ENCODE results near the gene TOM1L2. TPM values are rescaled to one million over a fixed set of nuclear protein-coding genes. Genes with fewer than 3 reads are reported as not detected.
"Not testable (repeated sequence)": the region's sequence is repeated elsewhere in the genome, so short reads cannot be mapped to it uniquely, and the experiment has no call there.

Gene TOM1L2
- total RNA-seq, 2 experiments from 2014 or later, result 29.5 to 32.0 TPM

- Mint-ChIP-seq H3K4me3 (no peak overlapping the region), H3K27me3 (no peaks in the 10 kb centered on the region), H3K27ac (no peak overlapping the region), H3K36me3 (ENCODE audit: low read depth) (no peaks in the 10 kb centered on the region), H3K4me1 (peaks cover 6% of the 10 kb centered on the region), H3K9me3 (no peaks in the 10 kb centered on the region)
- ChIA-PET POLR2A (interaction anchor here (0.6 kb wide), 1 partner anchor 139 kb away, joined by 4 read pairs; no protein-coding TSS in a partner anchor), CTCF (interaction anchor here (2.6 kb wide), 1 partner anchor 13 kb away, joined by 6 read pairs; no protein-coding TSS in a partner anchor)
- no peak for DNase-seq
Observed at GRCh38 chr17:18006495-18007239, 34.5 kb upstream of the TOM1L2 start.

GRCh38 chr17:18005496-18005895 lies 33.3 kb upstream of the TOM1L2 start:
- peak overlapping the region; percentile 52 for H3K27ac Mint-ChIP-seq
- H3K4me3 Mint-ChIP-seq, result no peak overlapping the region
- H3K36me3 Mint-ChIP-seq (ENCODE audit: low read depth), result no peaks in the 10 kb centered on the region
- POLR2A ChIA-PET, result no interaction called here
- H3K4me1 Mint-ChIP-seq, result peaks cover 6% of the 10 kb centered on the region
- no peak for DNase-seq
- H3K27me3 Mint-ChIP-seq, result no peaks in the 10 kb centered on the region
- H3K9me3 Mint-ChIP-seq, result no peaks in the 10 kb centered on the region
- CTCF ChIA-PET, result interaction anchor here (1.1 kb wide), 1 partner anchor 10 kb away, joined by 3 read pairs; no protein-coding TSS in a partner anchor

- CTCF ChIA-PET, result interaction anchor here (1.1 kb wide), 1 partner anchor 9 kb away, joined by 3 read pairs; no protein-coding TSS in a partner anchor
- Mint-ChIP-seq H3K4me1 (peaks cover 6% of the 10 kb centered on the region), H3K9me3 (no peaks in the 10 kb centered on the region), H3K27ac (no peak overlapping the region), H3K36me3 (ENCODE audit: low read depth) (no peaks in the 10 kb centered on the region), H3K27me3 (no peaks in the 10 kb centered on the region), H3K4me3 (no peak overlapping the region)
- POLR2A ChIA-PET, result no interaction called here
- no peak for DNase-seq
Observed at GRCh38 chr17:18004884-18005305, 32.7 kb upstream of the TOM1L2 start.

- Mint-ChIP-seq H3K27me3 (no peaks in the 10 kb centered on the region), H3K4me3 (no peak overlapping the region), H3K27ac (no peak overlapping the region), H3K9me3 (no peaks in the 10 kb centered on the region), H3K36me3 (ENCODE audit: low read depth) (no peaks in the 10 kb centered on the region), H3K4me1 (peaks cover 6% of the 10 kb centered on the region)
- POLR2A ChIA-PET, result no interaction called here
- no peak for DNase-seq
- CTCF ChIA-PET, result interaction anchor here (0.6 kb wide), 1 partner anchor 165 kb away, joined by 3 read pairs; no protein-coding TSS in a partner anchor
Observed at GRCh38 chr17:18004345-18004744, 32.1 kb upstream of the TOM1L2 start.

- H3K27ac Mint-ChIP-seq, result no peak overlapping the region
- ChIA-PET POLR2A (interaction anchor here (0.7 kb wide), 1 partner anchor 9 kb away, joined by 3 read pairs; no protein-coding TSS in a partner anchor), CTCF (interaction anchor here (0.7 to 1.2 kb wide), 2 partner anchors 12 to 689 kb away, joined by 3 to 4 read pairs; no protein-coding TSS in a partner anchor)
- H3K4me1 Mint-ChIP-seq, result peaks cover 6% of the 10 kb centered on the region
- no peak for DNase-seq
- no peak overlapping the region for H3K4me3 Mint-ChIP-seq
- no peaks in the 10 kb centered on the region for H3K27me3 Mint-ChIP-seq
- H3K9me3 Mint-ChIP-seq, result no peaks in the 10 kb centered on the region
- H3K36me3 Mint-ChIP-seq (ENCODE audit: low read depth), result no peaks in the 10 kb centered on the region
Observed at GRCh38 chr17:18002171-18002570, 30.0 kb upstream of the TOM1L2 start.

- H3K4me3 Mint-ChIP-seq, result no peak overlapping the region
Observed at GRCh38 chr17:18000030-18000408, 27.8 kb upstream of the TOM1L2 start.

GRCh38 chr17:17999364-18000029 lies 27.3 kb upstream of the TOM1L2 start:
- ChIA-PET CTCF (no interaction called here), POLR2A (no interaction called here)
- Mint-ChIP-seq H3K27ac (no peak overlapping the region), H3K36me3 (ENCODE audit: low read depth) (no peaks in the 10 kb centered on the region), H3K27me3 (no peaks in the 10 kb centered on the region), H3K4me1 (no peaks in the 10 kb centered on the region), H3K9me3 (no peaks in the 10 kb centered on the region), H3K4me3 (no peak overlapping the region)
- no peak for DNase-seq

More at GRCh38 chr17:18000030-18000408, 27.8 kb upstream of the TOM1L2 start:
- Mint-ChIP-seq H3K36me3 (ENCODE audit: low read depth) (no peaks in the 10 kb centered on the region), H3K4me1 (no peaks in the 10 kb centered on the region), H3K27ac (no peak overlapping the region), H3K27me3 (no peaks in the 10 kb centered on the region), H3K9me3 (no peaks in the 10 kb centered on the region)
- POLR2A ChIA-PET, result no interaction called here
- no peak for DNase-seq
- CTCF ChIA-PET, result no interaction called here

- DNase-seq, result no peak
- no peaks in the 10 kb centered on the region for H3K4me1 Mint-ChIP-seq
- ChIA-PET CTCF (no interaction called here), POLR2A (no interaction called here)
- H3K36me3 Mint-ChIP-seq (ENCODE audit: low read depth), result no peaks in the 10 kb centered on the region
- H3K4me3 Mint-ChIP-seq, result no peak overlapping the region
- H3K27ac Mint-ChIP-seq, result no peak overlapping the region
- no peaks in the 10 kb centered on the region for H3K9me3 Mint-ChIP-seq
- H3K27me3 Mint-ChIP-seq, result no peaks in the 10 kb centered on the region
Observed at GRCh38 chr17:17998934-17999333, 26.7 kb upstream of the TOM1L2 start.

- POLR2A ChIA-PET; H3K36me3 Mint-ChIP-seq (ENCODE audit: low read depth): not testable (repeated sequence)
Observed at GRCh38 chr17:17995887-17996286, 23.7 kb upstream of the TOM1L2 start.

GRCh38 chr17:17994271-17995069 lies 22.3 kb upstream of the TOM1L2 start:
- Mint-ChIP-seq H3K4me1 (no peaks in the 10 kb centered on the region), H3K27ac (no peak overlapping the region), H3K27me3 (no peaks in the 10 kb centered on the region), H3K4me3 (no peak overlapping the region), H3K9me3 (no peaks in the 10 kb centered on the region), H3K36me3 (ENCODE audit: low read depth) (no peaks in the 10 kb centered on the region)
- peak; percentile 12 for DNase-seq
- ChIA-PET POLR2A (no interaction called here), CTCF (interaction anchor here (1.1 to 1.9 kb wide), 4 partner anchors 9 to 29 kb away, joined by 3 to 6 read pairs (median 4); no protein-coding TSS in a partner anchor)

More at GRCh38 chr17:17995887-17996286, 23.7 kb upstream of the TOM1L2 start:
- CTCF ChIA-PET, result interaction anchor here (1.1 to 1.5 kb wide), 2 partner anchors 10 to 11 kb away, joined by 3 read pairs; no protein-coding TSS in a partner anchor
- H3K4me3 Mint-ChIP-seq, H3K27ac Mint-ChIP-seq, H3K9me3 Mint-ChIP-seq, H3K4me1 Mint-ChIP-seq, DNase-seq, H3K27me3 Mint-ChIP-seq: not testable (repeated sequence)

GRCh38 chr17:17993852-17994251 lies 21.7 kb upstream of the TOM1L2 start:
- no peak for DNase-seq
- POLR2A ChIA-PET, result interaction anchor here (0.6 kb wide), 1 partner anchor 8 kb away, joined by 3 read pairs; no protein-coding TSS in a partner anchor
- Mint-ChIP-seq H3K27me3 (no peaks in the 10 kb centered on the region), H3K36me3 (ENCODE audit: low read depth) (no peaks in the 10 kb centered on the region), H3K4me1 (no peaks in the 10 kb centered on the region), H3K4me3 (no peak overlapping the region), H3K27ac (no peak overlapping the region), H3K9me3 (no peaks in the 10 kb centered on the region)
- CTCF ChIA-PET, result interaction anchor here (1.8 to 1.9 kb wide), 2 partner anchors 14 to 28 kb away, joined by 5 to 6 read pairs; no protein-coding TSS in a partner anchor

- Mint-ChIP-seq H3K27ac (no peak overlapping the region), H3K4me3 (no peak overlapping the region), H3K9me3 (no peaks in the 10 kb centered on the region), H3K4me1 (no peaks in the 10 kb centered on the region), H3K36me3 (ENCODE audit: low read depth) (no peaks in the 10 kb centered on the region), H3K27me3 (no peaks in the 10 kb centered on the region)
- ChIA-PET POLR2A (interaction anchor here (0.6 kb wide), 1 partner anchor 9 kb away, joined by 3 read pairs; no protein-coding TSS in a partner anchor), CTCF (interaction anchor here (1.8 to 1.9 kb wide), 2 partner anchors 14 to 27 kb away, joined by 5 to 6 read pairs; no protein-coding TSS in a partner anchor)
- no peak for DNase-seq
Observed at GRCh38 chr17:17993366-17993765, 21.2 kb upstream of the TOM1L2 start.
